ENCODE results near the gene NSUN2.

NSUN2 gene

DNA sequence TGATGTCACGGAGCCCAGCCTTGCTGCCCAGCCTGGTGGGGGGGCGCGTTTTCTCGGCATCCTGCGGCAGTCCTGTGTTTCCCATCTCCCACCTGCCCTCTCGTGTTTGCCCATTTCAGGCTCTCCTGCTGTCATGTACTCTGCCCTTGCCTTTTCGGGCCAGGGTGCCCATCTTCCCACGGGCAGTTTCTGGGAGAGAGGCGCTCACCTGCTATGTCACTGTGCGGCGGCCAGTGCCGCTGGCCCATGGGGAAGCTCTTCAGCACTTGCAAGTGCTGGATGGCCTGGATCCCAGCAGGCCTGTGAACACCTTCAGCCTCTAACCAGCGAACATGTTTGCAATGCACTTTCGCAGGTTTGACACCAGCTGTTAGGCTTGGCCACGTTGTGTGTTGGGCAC lies 33.9 kb upstream of the NSUN2 start:
- in situ Hi-C loops (cut with MboI; ENCODE audit: low sequenced_read_pairs, unreplicated experiment) = no loop called here
- TF ChIP-seq CTCF (IDR thresholded peaks at IDR 0.05; ENCODE audit: borderline replicate concordance, control extremely low read depth, extremely low read depth, insufficient read depth, missing control alignments) = no peak
- no peak for DNase-seq (ENCODE audit: low spot score)

DNA sequence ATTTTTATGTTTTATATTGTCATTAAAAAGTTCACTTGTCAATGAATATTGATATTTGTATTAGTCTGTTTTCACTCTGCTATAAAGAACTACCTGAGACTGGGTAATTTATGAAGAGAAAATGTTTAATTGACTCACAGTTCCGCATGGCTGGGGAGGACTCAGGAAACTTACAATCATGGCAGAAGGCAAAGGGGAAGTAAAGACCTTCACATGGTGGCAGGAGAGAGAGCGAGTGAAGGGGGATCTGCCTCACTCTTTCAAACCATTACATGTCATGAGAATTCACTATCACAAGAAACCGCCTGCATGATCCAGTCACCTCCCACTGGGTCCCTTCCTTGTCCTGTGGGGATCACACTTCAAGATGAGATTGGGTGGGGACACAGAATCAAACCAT lies 27.8 kb upstream of the NSUN2 start:
- no peak for TF ChIP-seq CTCF (IDR thresholded peaks at IDR 0.05; ENCODE audit: borderline replicate concordance, control extremely low read depth, extremely low read depth, insufficient read depth, missing control alignments)
- DNase-seq (ENCODE audit: low spot score) = peak; percentile 40
- in situ Hi-C loops (cut with MboI; ENCODE audit: low sequenced_read_pairs, unreplicated experiment) = no loop called here

DNA sequence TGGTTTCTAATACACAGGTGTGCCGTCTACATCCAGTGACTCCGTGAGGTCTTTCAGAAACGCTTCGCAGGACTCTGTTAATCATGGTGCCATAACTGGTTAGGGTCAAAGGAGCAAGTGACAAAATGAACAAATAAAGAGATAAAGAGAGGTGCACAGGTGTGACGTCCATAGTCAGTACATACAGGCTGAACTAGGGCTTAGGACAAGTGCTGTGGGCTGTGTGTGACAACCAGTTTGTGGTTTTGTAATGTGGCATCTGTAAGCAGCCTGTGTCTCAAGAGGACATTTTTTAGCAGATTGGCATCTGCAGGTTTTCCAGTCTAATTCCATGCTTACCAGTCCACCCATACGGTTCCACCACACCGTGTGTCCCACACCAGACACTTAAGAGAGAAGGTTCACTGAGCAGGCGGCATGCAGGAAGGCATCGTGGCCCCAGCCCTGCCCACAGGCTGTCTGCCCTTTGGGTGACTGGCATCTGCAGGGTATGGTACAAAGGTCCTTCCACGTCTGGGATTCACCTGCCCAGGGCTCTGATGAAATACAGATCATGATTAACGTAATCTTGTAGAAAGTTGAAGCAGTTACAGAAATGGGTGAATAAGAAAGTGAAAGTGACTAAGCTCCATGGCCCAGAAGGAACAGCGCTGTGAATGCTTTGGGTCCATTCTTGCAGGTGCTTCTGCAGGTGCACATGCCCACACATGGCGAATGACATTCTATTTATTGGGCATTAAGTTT lies 27.3 kb upstream of the NSUN2 start:
- no peak for TF ChIP-seq CTCF (IDR thresholded peaks at IDR 0.05; ENCODE audit: borderline replicate concordance, control extremely low read depth, extremely low read depth, insufficient read depth, missing control alignments)
- DNase-seq (ENCODE audit: low spot score) = peak; percentile 74
- in situ Hi-C loops (cut with MboI; ENCODE audit: low sequenced_read_pairs, unreplicated experiment) = no loop called here

DNA sequence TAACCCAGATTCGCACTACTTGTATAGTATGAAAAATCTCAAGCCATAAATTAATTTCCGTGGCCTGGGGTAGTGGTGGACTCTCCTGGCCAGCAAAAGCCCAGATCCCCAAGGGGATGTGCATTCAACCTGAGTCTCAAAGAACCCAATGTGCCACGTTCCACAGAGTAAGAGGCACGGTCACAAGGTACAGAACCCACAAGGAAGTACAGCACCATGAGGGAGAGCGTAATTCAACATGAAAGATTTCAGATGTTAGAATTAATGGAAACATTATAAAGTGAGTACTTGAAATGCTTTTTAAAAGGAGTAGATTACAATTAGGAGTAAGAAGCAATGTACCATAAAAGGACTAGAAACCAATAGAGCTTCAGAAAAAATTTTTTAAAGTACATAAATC lies 23.8 kb upstream of the NSUN2 start:
- DNase-seq (ENCODE audit: low spot score) = no peak
- in situ Hi-C loops (cut with MboI; ENCODE audit: low sequenced_read_pairs, unreplicated experiment) = no loop called here
- no peak for TF ChIP-seq CTCF (IDR thresholded peaks at IDR 0.05; ENCODE audit: borderline replicate concordance, control extremely low read depth, extremely low read depth, insufficient read depth, missing control alignments)

DNA sequence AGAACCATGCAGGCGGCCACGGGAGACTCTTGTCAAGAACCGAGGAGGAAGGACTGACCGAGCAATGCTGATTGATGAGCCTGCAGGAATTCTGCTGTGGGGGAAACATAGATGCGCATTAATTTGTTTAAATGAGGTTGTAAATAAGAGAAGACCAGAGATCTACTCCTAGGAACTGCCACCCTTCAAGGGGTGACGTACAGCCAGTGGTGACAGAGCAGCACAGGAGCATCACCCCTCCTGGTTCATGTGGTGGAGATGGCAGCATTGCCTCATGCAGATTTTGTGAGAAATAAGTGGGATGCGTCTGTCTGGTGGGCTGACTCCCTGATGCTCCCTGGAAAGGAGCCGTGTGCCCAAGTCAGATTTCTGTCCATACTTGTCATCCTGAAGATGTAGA lies 22.6 kb upstream of the NSUN2 start:
- TF ChIP-seq CTCF (IDR thresholded peaks at IDR 0.05; ENCODE audit: borderline replicate concordance, control extremely low read depth, extremely low read depth, insufficient read depth, missing control alignments) = no peak
- no peak for DNase-seq (ENCODE audit: low spot score)
- in situ Hi-C loops (cut with MboI; ENCODE audit: low sequenced_read_pairs, unreplicated experiment) = no loop called here

- DNase-seq (ENCODE audit: low spot score) = no peak
- in situ Hi-C loops (cut with MboI; ENCODE audit: low sequenced_read_pairs, unreplicated experiment) = no loop called here
- TF ChIP-seq CTCF (IDR thresholded peaks at IDR 0.05; ENCODE audit: borderline replicate concordance, control extremely low read depth, extremely low read depth, insufficient read depth, missing control alignments) = no peak
These were observed 19.2 kb upstream of the NSUN2 start for GRCh38 chr5:6652025-6652424.

All from GM13976 (cell line).